Prostate gland (tissue), 2 donors: ENCODE results near the gene RIMS3. TPM values are rescaled to one million over a fixed set of nuclear protein-coding genes. Genes with fewer than 3 reads are reported as not detected.

Source experiments
- DNase-seq: peaks from one replicate; pipeline ENCODE4 v3.0.0-alpha.2; 2019; ENCODE audit warnings: low spot score
- H3K27ac ChIP-seq, 2 donors: fragments of 200-600 bp; sonication (generic); 2 replicates each; pipeline ENCODE4 v1.5.1; 2017 to 2019
- H3K27me3 ChIP-seq: fragments of 200-600 bp; sonication (generic); replicated peaks from 2 replicates; pipeline ENCODE4 v1.5.1; 2019; ENCODE audit not compliant: insufficient read depth
- H3K36me3 ChIP-seq, 2 donors: fragments of 200-600 bp; sonication (generic); 1 replicate in 1 of 2; 2 replicates in 1 of 2; pipeline versions ENCODE4 v1.5.1 to v1.8.1; 2017 to 2019
- H3K4me1 ChIP-seq: fragments of 200-600 bp; sonication (generic); replicated peaks from 2 replicates; pipeline ENCODE4 v1.5.1; 2019
- H3K4me3 ChIP-seq, 2 donors: fragments of 200-600 bp; sonication (generic); 2 replicates each; pipeline ENCODE4 v1.5.1; 2017 to 2019
- H3K9me3 ChIP-seq: fragments of 200-600 bp; sonication (generic); 2 replicates; pipeline ENCODE4 v1.5.1; 2017
- POLR2A ChIP-seq: fragments of 450-650 bp; IDR thresholded peaks from one replicate; pipeline ENCODE4 v1.6.1; 2016; ENCODE audit warnings: antibody characterized with exemption, mild to moderate bottlenecking
- POLR2AphosphoS5 ChIP-seq: sonication (generic); formaldehyde crosslinking; IDR thresholded peaks from one replicate; pipeline ENCODE4 v1.6.1; 2017; ENCODE audit warnings: antibody characterized with exemption
- WGBS: methylation state at CpG from one replicate; pipeline ENCODE4 v1.1.5; 2018; 5-methylcytosine and 5-hydroxymethylcytosine counted together
- intact Hi-C: fragments of 100-400 bp; cut with DNase I; formaldehyde crosslinking; loops from one replicate; pipeline ENCODE4 v1.14.2; 2022
- total RNA-seq, 2 donors: library from RNA; depleted of rRNA; stranded (reverse); fragments of >200 nt; gene quantifications; one replicate each; pipeline ENCODE4 v1.1.0, GENCODE V29; 2016
- TF ChIP-seq, protein P1 (sequence below), 4 experiments: fragments of 200-600 bp in 2 of 4; fragments of 450-650 bp in 2 of 4; sonication (generic) in 2 of 4; IDR thresholded peaks; 1 replicate in 3 of 4; 2 replicates in 1 of 4; pipeline ENCODE4 v1.5.1; 2016 to 2019; ENCODE audit warnings: antibody characterized with exemption in 4 of 4, mild to moderate bottlenecking in 2 of 4, moderate library complexity in 2 of 4

The RIMS3 gene
- total RNA-seq, 2 donors from 2014 or later, result 3.0 to 10.5 TPM

DNA sequence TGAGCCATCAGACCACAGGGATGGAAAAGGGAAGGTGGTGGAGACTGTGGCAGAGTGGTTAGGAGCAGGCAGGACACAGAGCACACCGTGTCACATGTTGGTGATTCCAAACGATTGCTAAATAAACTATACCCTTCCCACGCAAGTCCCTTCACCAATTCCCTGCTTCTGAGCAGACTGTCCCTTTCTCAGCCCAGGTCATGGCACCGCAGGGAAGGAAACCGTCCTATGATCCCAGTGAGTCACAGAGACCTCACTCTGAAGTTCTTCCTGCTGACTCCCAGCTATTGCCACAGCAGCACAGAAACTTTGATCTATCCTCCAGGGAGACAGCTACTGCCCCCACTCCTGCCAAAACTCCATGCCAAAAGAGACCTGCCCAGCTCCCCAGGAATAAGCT is 19.2 kb downstream of the RIMS3 start:
- no peak for TF ChIP-seq POLR2A
- no peak for TF ChIP-seq POLR2AphosphoS5
- TF ChIP-seq, protein P1, sequence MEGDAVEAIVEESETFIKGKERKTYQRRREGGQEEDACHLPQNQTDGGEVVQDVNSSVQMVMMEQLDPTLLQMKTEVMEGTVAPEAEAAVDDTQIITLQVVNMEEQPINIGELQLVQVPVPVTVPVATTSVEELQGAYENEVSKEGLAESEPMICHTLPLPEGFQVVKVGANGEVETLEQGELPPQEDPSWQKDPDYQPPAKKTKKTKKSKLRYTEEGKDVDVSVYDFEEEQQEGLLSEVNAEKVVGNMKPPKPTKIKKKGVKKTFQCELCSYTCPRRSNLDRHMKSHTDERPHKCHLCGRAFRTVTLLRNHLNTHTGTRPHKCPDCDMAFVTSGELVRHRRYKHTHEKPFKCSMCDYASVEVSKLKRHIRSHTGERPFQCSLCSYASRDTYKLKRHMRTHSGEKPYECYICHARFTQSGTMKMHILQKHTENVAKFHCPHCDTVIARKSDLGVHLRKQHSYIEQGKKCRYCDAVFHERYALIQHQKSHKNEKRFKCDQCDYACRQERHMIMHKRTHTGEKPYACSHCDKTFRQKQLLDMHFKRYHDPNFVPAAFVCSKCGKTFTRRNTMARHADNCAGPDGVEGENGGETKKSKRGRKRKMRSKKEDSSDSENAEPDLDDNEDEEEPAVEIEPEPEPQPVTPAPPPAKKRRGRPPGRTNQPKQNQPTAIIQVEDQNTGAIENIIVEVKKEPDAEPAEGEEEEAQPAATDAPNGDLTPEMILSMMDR (IDR thresholded peaks at IDR 0.05), result no peak
- Histone ChIP-seq H3K9me3 (no peaks in the 10 kb centered on the region), H3K27me3 (no peaks in the 10 kb centered on the region), H3K4me3 (no peak overlapping the region), H3K4me1 (no peaks in the 10 kb centered on the region), H3K27ac (no peak overlapping the region), H3K36me3 (no peaks in the 10 kb centered on the region)
- no peak for DNase-seq
- WGBS, result 74% methylated on average over 5 of the region's 5 CpGs
- intact Hi-C loops, result no loop called here

- no peak overlapping the region for H3K27ac ChIP-seq
- intact Hi-C loops, result no loop called here
- H3K4me1 ChIP-seq, result no peaks in the 10 kb centered on the region
- TF ChIP-seq POLR2AphosphoS5 (no peak), POLR2A (no peak)
- TF ChIP-seq, protein P1 (IDR thresholded peaks at IDR 0.05), result no peak
- H3K9me3 ChIP-seq, result no peaks in the 10 kb centered on the region
- H3K27me3 ChIP-seq, result no peaks in the 10 kb centered on the region
- H3K36me3 ChIP-seq, result no peaks in the 10 kb centered on the region
- no peak for DNase-seq
- no peak overlapping the region for H3K4me3 ChIP-seq
- 77% methylated on average over 5 of the region's 5 CpGs for WGBS
Observed at GRCh38 chr1:40645118-40645680, 20.3 kb downstream of the RIMS3 start.

DNA sequence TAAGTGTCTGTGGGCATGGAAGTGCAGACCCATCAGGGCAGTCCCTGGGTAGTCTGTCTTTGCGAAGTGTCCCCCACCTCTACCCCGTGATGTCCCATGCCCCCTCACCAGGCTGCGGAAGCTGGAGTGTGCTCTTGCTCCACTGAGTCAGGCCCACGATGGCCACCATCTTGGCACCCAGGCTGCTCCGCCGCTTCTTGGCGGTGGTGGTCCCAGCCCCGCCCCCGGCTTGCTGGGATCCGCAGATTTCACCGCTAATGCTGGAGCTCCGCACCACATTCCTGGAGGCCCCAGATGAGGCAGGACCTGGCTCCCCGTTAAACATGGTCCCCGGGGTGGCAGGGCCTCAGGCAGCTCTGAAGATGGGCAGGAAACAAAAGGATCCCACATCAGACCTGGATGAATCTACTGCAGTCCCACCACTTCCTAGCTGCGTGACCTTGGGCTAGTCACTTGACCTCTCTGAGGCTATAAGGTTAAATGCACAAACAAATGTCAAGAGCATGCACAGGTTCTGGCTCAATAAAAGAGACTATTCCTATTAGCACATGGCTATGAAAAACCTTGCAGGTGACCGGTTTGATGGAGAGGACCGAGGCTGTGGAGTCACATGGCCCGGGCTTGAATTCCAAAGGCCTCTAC is 23.8 kb downstream of the RIMS3 start:
- Histone ChIP-seq H3K27me3 (no peaks in the 10 kb centered on the region), H3K4me3 (no peak overlapping the region), H3K9me3 (no peaks in the 10 kb centered on the region), H3K4me1 (no peaks in the 10 kb centered on the region), H3K27ac (no peak overlapping the region), H3K36me3 (no peaks in the 10 kb centered on the region)
- intact Hi-C loops, result no loop called here
- no peak for DNase-seq
- TF ChIP-seq, protein P1 (IDR thresholded peaks at IDR 0.05), result no peak
- TF ChIP-seq POLR2AphosphoS5 (no peak), POLR2A (no peak)
- 93% methylated on average over 18 of the region's 18 CpGs for WGBS

- no peaks in the 10 kb centered on the region for H3K36me3 ChIP-seq
- 87% methylated on average over 10 of the region's 10 CpGs for WGBS
- TF ChIP-seq POLR2AphosphoS5, result no peak
- TF ChIP-seq, protein P1 (IDR thresholded peaks at IDR 0.05), result no peak
- no peak for TF ChIP-seq POLR2A
- H3K27ac ChIP-seq, result no peak overlapping the region
- no peak for DNase-seq
- H3K27me3 ChIP-seq, result no peaks in the 10 kb centered on the region
- H3K4me3 ChIP-seq, result no peak overlapping the region
- H3K9me3 ChIP-seq, result no peaks in the 10 kb centered on the region
- H3K4me1 ChIP-seq, result no peaks in the 10 kb centered on the region
- intact Hi-C loops, result no loop called here
Observed at GRCh38 chr1:40640314-40641076, 25.0 kb downstream of the RIMS3 start.
